Tibial artery (tissue), 4 donors: ENCODE measurements around the gene MDFI.

Experiments used
- DNase-seq, 2 donors: peaks; one replicate each; pipeline ENCODE4 v3.0.0-alpha.2; 2019
- H3K27ac ChIP-seq, 2 donors: fragments of 200-600 bp; sonication (generic) in 1 of 2; 1 replicate in 1 of 2; 2 replicates in 1 of 2; pipeline ENCODE4 v1.5.1; 2018 to 2019; ENCODE audit warnings: mild to moderate bottlenecking in 1 of 2
- H3K27me3 ChIP-seq, 2 donors: fragments of 200-600 bp; sonication (generic) in 1 of 2; one replicate each; pipeline versions ENCODE4 v1.5.1 to v1.6.0; 2016 to 2019
- H3K36me3 ChIP-seq, 3 donors: fragments of 200-600 bp; sonication (generic) in 2 of 3; one replicate each; pipeline ENCODE4 v1.5.1; 2016 to 2019; ENCODE audit warnings: mild to moderate bottlenecking in 2 of 3
- H3K4me1 ChIP-seq, 4 donors: fragments of 200-600 bp; sonication (generic) in 2 of 4; 1 replicate in 3 of 4; 2 replicates in 1 of 4; pipeline ENCODE4 v1.5.1; 2016 to 2019
- H3K4me3 ChIP-seq, 2 donors: fragments of 200-600 bp; sonication (generic) in 1 of 2; 1 replicate in 1 of 2; 2 replicates in 1 of 2; pipeline ENCODE4 v1.5.1; 2018 to 2019; ENCODE audit warnings: mild to moderate bottlenecking in 2 of 2
- H3K9me3 ChIP-seq, 3 donors: fragments of 200-600 bp; sonication (generic) in 1 of 3; one replicate each; pipeline ENCODE4 v1.5.1; 2016 to 2019
- intact Hi-C: fragments of 100-400 bp; cut with DNase I; formaldehyde crosslinking; loops from one replicate; pipeline ENCODE4 v1.15.0; 2023; ENCODE audit warnings: low total_unique reads
- TF ChIP-seq, protein P1 (sequence below), 2 experiments: fragments of 200-600 bp in 1 of 2; fragments of 450-650 bp in 1 of 2; IDR thresholded peaks; one replicate each; pipeline ENCODE4 v1.5.1; 2017 to 2019; ENCODE audit warnings: antibody characterized with exemption in 2 of 2, mild to moderate bottlenecking in 1 of 2, moderate library complexity in 1 of 2

Gene MDFI

DNA sequence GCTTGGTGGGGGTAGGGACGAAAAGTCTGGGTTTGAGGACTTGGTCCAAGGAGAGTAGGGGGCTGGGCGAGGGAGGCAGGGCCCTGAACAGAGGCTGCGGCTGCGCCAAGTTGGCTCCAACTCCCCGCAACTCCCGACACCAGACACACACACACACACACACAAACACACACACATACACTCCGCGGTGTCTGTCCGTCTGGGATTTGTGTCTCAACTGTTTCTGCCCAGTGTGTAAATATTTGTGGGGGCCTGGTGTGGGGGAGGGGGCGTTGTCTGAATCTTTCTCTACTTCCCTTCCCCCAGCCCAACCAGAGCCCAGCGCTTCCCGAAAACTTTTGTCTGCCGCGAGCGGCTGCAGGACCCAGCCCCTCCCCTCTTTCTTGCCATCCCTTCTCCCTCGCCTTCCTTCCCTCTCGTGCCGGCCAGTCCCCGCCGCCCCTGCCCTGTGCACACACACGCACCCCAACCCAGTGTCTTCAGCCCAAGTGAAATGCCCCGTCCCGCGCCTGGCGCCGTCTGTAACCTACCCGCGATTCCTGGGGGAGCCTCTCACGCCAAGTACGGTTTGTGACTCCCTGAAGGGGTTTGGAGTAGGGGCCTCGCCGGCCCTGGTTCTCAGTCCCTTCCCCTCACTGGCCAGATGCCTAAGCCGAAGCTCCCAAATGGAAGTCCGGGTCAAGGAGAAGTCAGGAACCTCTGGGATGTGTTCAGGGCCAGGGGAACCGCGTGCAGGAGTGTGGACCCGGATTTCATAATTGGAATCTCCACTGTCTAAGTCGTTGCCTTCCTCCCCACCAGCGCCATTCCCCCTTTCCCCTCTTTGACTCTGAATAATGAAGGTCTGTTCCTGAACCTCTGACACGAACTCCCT is 904 bp downstream of the MDFI start:
- no peak for DNase-seq
- H3K9me3 ChIP-seq, result no peaks in the 10 kb centered on the region
- H3K27me3 ChIP-seq, result peaks cover 5 to 65% of the 10 kb centered on the region in 2 donors
- no peaks in the 10 kb centered on the region for H3K36me3 ChIP-seq
- peak overlapping the region in 1 of 2 donors; percentile 7 for H3K27ac ChIP-seq
- intact Hi-C loops, result no loop called here
- H3K4me1 ChIP-seq, result peaks cover 0 to 41% (median 25%) of the 10 kb centered on the region in 4 donors
- TF ChIP-seq, protein P1, sequence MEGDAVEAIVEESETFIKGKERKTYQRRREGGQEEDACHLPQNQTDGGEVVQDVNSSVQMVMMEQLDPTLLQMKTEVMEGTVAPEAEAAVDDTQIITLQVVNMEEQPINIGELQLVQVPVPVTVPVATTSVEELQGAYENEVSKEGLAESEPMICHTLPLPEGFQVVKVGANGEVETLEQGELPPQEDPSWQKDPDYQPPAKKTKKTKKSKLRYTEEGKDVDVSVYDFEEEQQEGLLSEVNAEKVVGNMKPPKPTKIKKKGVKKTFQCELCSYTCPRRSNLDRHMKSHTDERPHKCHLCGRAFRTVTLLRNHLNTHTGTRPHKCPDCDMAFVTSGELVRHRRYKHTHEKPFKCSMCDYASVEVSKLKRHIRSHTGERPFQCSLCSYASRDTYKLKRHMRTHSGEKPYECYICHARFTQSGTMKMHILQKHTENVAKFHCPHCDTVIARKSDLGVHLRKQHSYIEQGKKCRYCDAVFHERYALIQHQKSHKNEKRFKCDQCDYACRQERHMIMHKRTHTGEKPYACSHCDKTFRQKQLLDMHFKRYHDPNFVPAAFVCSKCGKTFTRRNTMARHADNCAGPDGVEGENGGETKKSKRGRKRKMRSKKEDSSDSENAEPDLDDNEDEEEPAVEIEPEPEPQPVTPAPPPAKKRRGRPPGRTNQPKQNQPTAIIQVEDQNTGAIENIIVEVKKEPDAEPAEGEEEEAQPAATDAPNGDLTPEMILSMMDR (IDR thresholded peaks at IDR 0.05), result no peak
- H3K4me3 ChIP-seq, result peak overlapping the region; percentile 35 to 46

DNA sequence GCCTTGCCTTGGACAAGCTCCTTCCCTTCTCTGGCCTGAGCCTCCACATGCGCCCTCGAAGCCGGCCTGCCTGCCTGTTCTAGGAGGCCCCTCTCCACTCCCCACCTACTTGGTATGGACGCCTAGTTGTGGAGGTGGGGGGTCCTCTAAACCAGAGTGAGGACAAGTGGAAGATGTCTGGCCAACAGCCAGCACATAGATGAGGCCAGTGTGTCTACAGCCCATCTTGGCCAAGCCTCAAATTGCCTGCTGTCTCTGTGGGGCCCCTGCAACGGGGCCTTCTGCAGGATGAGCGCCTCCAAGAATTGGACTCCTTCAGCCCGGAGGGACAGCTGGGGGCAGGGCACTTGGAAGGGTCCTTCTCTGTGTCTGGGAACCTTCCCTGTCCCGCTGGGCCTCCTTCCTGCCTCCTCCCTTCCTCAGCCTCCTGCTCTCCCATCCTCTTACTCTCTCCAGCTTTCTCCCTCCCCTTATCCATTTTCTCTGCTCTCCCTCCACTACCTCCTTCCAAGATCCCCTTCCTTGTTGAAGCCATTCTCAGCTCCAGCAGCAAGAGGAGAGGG is 1.6 kb downstream of the MDFI start:
- no peak overlapping the region for H3K4me3 ChIP-seq
- peaks cover 5 to 58% of the 10 kb centered on the region in 2 donors for H3K27me3 ChIP-seq
- peaks cover 0 to 38% (median 25%) of the 10 kb centered on the region in 4 donors for H3K4me1 ChIP-seq
- no peak for DNase-seq
- no peak overlapping the region for H3K27ac ChIP-seq
- H3K9me3 ChIP-seq, result no peaks in the 10 kb centered on the region
- TF ChIP-seq, protein P1 (IDR thresholded peaks at IDR 0.05), result no peak
- intact Hi-C loops, result no loop called here
- no peaks in the 10 kb centered on the region for H3K36me3 ChIP-seq

DNA sequence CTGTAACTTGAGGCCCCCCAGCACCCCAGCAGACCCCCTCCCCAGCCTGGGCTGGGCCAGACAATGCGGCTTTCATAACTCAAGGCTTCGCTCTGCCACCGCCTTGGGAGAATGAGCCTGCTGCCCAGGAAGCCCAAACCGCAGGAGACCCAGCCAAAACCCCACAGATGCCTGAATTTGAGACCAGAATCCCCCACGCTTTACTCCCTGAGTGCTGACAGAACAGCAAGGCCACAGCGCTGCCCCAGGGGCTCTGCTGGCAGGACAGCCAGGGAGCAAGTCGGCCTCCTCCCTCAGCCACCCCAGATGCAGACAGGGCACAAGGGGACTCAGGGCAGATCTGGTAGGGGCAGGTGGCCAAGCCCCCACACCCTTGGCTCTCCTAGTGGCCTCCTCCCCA is 2.2 kb downstream of the MDFI start:
- H3K36me3 ChIP-seq, result no peaks in the 10 kb centered on the region
- H3K27ac ChIP-seq, result no peak overlapping the region
- H3K4me1 ChIP-seq, result peaks cover 0 to 38% (median 25%) of the 10 kb centered on the region in 4 donors
- H3K9me3 ChIP-seq, result no peaks in the 10 kb centered on the region
- TF ChIP-seq, protein P1 (IDR thresholded peaks at IDR 0.05), result no peak
- no peak overlapping the region for H3K4me3 ChIP-seq
- no peak for DNase-seq
- intact Hi-C loops, result no loop called here
- peaks cover 5 to 58% of the 10 kb centered on the region in 2 donors for H3K27me3 ChIP-seq

DNA sequence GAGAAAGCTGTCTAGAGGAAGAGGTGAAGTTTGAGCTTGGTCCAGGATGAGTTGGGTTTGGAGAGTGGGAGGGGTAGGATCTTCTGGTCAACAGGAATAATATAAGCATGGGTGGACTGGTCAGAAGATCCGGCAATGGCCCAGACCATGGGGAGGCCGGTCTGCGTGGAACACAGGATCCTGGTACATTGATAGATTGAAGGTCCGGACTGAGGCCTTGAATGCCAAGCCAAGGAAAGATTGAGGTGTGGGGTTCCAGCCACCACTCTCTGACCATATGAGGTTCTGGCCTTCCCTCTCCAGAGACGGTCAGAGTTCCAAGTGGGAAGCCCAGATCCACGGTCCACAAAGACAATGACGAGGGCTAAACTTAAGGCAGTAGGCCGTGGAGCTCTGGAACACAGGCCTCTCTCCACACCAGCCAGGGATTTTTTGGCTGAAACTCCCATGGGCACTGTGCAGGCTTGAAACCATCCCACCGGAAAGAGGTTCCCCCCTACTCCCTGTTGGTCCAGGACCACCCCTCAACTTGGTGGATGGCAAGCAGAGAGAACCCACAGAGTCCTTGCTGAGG is 3.2 kb downstream of the MDFI start:
- DNase-seq, result no peak
- intact Hi-C loops, result no loop called here
- H3K27me3 ChIP-seq, result peaks cover 5 to 58% of the 10 kb centered on the region in 2 donors

More for the DNA sequence above, 3.2 kb downstream of the MDFI start:
- H3K4me3 ChIP-seq, result no peak overlapping the region
- peaks cover 0 to 38% (median 25%) of the 10 kb centered on the region in 4 donors for H3K4me1 ChIP-seq
- H3K27ac ChIP-seq, result no peak overlapping the region
- no peaks in the 10 kb centered on the region for H3K36me3 ChIP-seq
- TF ChIP-seq, protein P1 (IDR thresholded peaks at IDR 0.05), result no peak
- H3K9me3 ChIP-seq, result no peaks in the 10 kb centered on the region
